PFSK-1 (cell line): ENCODE measurements around the gene PANX1.

ENCODE experiments used
- POLR2AphosphoS5 ChIP-seq: IDR thresholded peaks from 2 replicates; pipeline ENCODE4 v1.6.1; 2012; ENCODE audit warnings: low read depth, mild to moderate bottlenecking, control low read depth, low read length, moderate library complexity
- SIN3A ChIP-seq: IDR thresholded peaks from 2 replicates; pipeline ENCODE4 v1.6.1; 2012; ENCODE audit warnings: mild to moderate bottlenecking, low read length, moderate library complexity, borderline replicate concordance; ENCODE audit not compliant: insufficient read depth
- TAF1 ChIP-seq: IDR thresholded peaks from 2 replicates; pipeline ENCODE4 v1.6.1; 2012; ENCODE audit warnings: low read length, control low read depth, borderline replicate concordance; ENCODE audit not compliant: insufficient read depth

- no peak for TF ChIP-seq SIN3A
- no peak for TF ChIP-seq TAF1
- TF ChIP-seq POLR2AphosphoS5, result no peak
Measured at GRCh38 chr11:94170953-94171352, 42.3 kb downstream of the PANX1 start.
